Ishikawa (cell line): ENCODE data around the gene AGAP9.
"Not testable (repeated sequence)": the region's sequence is repeated elsewhere in the genome, so short reads cannot be mapped to it uniquely, and the experiment has no call there.

Experiments
- EGR1 ChIP-seq: IDR thresholded peaks from 2 replicates; pipeline ENCODE4 v1.6.1; 2012
- MAX ChIP-seq: IDR thresholded peaks from 2 replicates; pipeline ENCODE4 v1.6.1; 2012
- TEAD4 ChIP-seq: IDR thresholded peaks from 2 replicates; pipeline ENCODE4 v1.6.1; 2012
- YY1 ChIP-seq: IDR thresholded peaks from 2 replicates; pipeline ENCODE4 v1.6.1; 2012; ENCODE audit warnings: low read depth

- TF ChIP-seq EGR1 = peak; percentile 41; the same call in 1 of the 2 replicates
- TF ChIP-seq TEAD4, YY1, MAX: not testable (repeated sequence)
Observed at GRCh38 chr10:47461261-47461687, 62.2 kb downstream of the AGAP9 start.
